Activated gamma-delta T cell (primary cell): Measurements from ENCODE around the gene MAPKAP1.

Experiments
- DNase-seq: peaks from one replicate; lab custom pipeline; 2025; lab: John Stamatoyannopoulos, UW

Gene MAPKAP1

DNA sequence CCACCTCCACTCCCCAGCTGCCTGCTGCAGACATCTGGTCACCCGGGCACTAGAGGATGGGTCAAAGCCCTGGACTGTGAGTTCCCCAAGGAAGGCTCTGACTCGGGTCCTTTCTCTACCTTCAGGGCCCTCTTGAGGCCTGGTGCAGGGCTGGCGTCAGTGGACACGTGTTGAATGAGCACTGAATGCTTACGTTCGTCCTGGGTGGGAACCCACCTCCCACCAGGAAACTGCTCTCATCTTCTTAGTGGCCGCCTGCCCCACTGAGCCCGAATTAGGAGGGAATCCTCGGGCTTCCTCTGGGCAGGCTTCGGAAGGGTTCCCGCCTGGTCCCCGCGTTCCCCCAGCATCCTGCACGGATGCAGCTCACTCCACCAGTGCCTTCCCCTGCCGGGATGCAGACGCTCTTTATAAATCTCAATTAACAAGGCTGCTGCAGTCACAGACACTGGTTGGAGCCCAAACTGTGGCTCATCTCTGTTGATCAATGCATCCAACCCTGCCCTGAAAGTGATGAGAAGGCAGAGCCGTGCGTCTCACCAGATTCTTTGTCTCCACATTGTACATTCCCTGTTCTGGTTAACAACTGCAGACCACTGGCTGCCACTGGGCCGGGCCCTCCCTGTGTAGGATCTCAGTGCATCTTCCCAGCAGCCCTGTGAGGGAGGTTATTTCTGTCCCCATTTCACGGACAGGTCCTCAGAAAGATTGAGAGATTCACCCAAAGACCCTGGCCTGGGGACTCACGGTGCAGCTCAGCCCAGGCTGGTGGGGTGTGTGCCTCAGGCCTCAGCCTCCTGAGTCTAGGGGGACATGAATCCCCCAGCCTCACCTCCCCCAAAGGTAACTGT is 276.6 kb downstream of the MAPKAP1 start:
- no peak for DNase-seq

- DNase-seq = no peak
These were observed 277.4 kb downstream of the MAPKAP1 start for GRCh38 chr9:125429476-125430160.

- no peak for DNase-seq
These were observed 278.0 kb downstream of the MAPKAP1 start for GRCh38 chr9:125428902-125429467.

DNA sequence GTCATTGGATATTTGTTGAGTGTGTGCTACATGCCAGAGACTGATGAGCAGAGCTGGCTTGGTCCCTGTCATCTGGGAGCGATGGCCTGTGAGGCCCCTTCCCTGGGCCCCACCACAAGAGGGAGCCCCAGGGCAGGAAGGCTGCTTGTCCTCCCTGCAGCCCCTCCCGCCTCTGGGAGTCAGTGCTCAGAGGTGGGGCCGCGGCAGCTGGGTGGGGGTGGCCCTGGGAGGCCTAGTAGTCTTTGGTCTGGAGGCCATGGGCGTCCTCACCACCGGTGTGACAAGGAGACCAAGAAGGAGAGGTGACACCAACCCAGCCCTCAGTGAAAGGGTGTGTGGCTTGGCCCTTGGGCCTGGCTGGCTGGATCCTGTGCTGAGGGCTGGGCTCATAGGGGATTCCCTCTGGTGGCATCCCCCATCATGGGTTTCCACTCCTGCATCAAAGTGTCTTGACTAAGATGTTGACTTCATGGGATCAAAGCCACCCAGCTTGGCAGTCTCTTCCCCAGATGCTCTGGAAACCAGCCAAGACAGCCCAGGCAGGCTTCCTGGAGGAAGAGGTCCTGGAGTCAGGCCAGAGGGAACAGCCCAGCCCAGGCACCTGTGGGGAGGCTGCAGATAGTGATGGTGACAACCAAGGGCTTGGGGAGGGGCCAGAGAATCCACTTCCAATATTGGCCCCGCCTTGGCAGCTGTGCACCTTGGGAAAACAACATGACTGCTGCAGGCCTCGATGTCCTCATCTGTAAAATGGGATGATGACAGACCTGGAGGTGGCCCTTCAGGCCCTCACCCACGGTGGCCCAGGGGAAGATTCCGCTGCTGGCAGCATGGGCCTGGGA is 278.7 kb downstream of the MAPKAP1 start:
- no peak for DNase-seq

DNA sequence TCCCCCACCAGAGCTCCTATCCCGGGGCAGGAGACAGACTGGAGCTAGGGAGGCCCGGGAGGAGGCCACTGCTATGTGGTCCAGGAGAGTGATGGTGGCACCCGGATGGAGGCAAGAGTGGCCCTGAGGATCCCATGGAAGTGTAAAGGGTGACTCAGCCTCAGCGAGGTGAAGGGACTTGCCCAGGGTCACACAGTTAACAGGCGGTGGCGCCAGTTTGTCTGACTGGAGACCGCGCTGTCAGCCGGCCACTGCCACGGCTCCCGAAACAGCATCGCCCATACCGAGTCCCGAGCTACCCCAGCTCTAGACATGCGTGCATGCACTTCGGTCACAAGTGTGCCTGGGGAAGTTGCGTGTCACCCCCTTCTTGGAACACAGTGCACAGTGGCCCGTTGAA is 279.5 kb downstream of the MAPKAP1 start:
- DNase-seq = no peak

DNA sequence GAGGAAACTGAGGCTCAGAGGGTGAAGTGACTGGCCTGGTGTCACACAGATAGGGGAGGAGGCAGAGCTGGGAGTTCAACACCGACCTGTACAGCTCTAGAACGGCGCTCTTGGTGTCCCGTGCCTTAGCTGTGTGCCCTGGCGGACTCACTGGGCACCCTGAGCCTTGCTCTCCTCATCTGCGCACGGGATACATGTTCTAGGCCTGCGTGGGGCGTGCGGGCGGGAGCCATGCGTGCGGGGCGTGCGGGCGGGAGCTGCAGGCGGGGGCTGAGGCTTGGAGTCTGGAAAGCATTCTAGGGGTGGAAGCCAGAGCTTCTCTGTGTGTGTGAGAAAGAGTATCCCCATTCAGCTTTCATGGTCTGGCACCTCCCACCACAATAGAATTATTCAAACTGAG is 280.1 kb downstream of the MAPKAP1 start:
- no peak for DNase-seq

- DNase-seq = no peak
These were observed 281.0 kb downstream of the MAPKAP1 start for GRCh38 chr9:125425901-125426515.

DNA sequence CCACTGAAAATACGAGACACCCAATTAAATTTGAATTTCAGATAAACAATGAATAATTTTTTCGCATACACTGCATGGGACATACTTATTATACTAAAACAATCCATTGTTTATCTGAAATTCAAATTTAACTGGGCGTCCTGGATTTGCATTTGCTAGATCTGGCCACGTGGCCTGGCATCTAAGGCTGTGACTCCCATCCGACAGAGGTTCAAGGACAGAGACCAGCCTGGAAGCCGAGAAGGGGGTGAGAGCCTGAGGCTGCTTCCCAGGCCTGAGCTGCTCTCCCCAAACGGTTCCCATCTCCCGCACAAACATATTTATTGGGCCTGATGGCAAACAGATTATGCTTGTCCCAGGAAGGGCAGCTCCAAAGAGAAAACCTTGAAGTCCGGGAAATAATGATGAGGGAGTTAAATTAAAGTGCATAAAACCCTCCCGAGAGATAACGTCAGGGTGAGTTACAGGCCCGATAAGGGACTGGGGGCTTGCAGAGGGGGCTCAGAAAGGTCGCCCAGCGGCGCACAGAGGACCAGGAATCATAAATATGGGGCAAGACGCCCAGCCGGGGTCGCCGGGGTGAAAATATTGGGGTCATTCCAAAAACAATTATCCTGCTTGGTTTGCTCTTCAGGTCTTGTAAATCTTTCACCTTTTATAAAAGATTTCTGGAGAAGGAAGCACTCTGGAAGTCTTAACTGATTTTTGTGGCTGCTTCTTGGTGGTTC is 281.7 kb downstream of the MAPKAP1 start:
- DNase-seq = no peak

DNA sequence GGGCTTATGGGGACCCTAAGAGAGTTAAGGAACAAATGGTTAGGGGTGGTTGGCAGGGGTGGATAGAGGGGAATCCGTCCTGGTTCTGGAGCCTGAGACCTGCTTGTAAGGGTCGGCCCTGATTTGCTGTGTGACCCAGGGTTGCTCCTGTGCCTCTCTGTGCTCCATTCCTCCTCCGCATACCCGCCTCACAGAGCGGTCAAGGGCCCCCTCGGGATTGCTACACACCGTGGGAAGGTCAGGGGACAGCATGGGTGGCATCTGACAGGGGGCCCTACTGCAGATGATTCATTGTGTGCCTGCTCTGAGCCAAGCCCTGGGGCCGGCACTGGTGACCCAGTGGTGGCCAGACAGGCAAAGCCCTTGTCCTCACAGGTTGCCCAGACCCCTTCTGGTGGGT is 283.0 kb downstream of the MAPKAP1 start:
- DNase-seq = no peak

DNA sequence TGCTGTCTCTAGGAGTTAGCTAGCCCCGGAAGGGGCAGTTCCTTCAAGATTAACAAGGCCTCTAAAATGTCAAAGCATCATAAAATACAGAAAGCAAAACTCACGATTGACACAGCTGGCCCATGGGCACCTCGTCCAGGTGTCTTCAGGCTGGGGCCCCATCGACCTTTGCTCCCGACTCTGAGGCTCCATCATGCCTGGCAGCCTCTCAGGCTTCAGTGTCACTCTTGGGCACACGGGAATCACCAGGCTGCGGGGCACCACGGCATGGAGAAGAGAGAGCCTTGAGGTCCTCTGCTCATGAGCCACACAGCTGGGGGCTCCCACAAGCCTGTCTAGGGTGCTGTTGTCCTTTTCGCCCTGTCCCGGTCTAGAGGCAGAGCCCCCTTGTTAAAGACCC is 284.2 kb downstream of the MAPKAP1 start:
- DNase-seq = no peak

- DNase-seq = no peak
These were observed 285.3 kb downstream of the MAPKAP1 start for GRCh38 chr9:125421591-125422181.

DNA sequence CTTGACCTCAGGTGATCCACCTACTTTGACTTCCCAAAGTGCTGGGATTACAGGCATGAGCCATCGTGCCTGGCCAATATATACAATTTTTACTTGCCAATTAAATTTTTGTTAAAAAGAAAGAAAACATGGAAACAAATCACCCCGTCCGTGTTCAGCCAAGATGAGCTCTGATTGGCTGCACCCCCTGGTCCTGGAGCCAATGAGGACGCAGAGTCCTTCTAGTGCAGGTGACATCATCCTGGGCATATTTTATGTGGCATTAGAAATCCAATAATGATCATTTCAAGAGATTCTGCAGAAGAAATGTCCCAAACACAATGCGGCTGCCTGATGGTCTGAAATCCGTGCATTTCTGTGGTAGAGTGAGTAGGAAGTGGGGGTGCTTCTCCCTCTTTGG is 285.8 kb downstream of the MAPKAP1 start:
- DNase-seq = no peak

GRCh38 chr9:125418404-125418803 is 288.6 kb downstream of the MAPKAP1 start:
- DNase-seq = no peak

GRCh38 chr9:125416517-125416916 is 290.5 kb downstream of the MAPKAP1 start:
- no peak for DNase-seq

- no peak for DNase-seq
These were observed 291.2 kb downstream of the MAPKAP1 start for GRCh38 chr9:125415583-125416460.

- no peak for DNase-seq
These were observed 293.4 kb downstream of the MAPKAP1 start for GRCh38 chr9:125413579-125413978.

DNA sequence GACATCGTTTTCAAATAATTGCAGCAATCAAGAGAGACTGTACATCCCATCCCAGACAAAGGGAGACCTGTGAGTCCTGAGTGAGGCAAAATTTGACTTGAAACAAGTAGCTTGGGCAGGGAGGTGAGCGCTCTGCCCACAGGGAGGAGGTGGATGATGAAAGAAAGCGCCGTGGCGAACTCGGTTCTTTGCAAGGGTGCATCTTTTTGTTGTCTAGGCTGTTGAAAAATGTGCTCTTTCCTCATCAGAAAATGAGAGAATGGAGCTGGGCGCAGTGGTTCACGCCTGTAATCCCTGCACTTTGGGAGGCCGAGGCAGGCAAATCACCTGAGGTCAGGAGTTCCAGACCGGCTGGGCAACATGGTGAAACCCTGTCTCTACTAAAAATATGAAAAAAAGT is 294.8 kb downstream of the MAPKAP1 start:
- DNase-seq = no peak

GRCh38 chr9:125411171-125411756 is 295.7 kb downstream of the MAPKAP1 start:
- no peak for DNase-seq

GRCh38 chr9:125410522-125410894 is 296.5 kb downstream of the MAPKAP1 start:
- DNase-seq = no peak
